Nephron (organoid): ENCODE data around the gene JAML.

Experiments
- H3K27ac Mint-ChIP-seq, 3 experiments: 2 replicates each; pipeline ENCODE4 v1.8.0; 2020; ENCODE audit warnings: mixed read lengths in 3 of 3, mild to moderate bottlenecking in 2 of 3, moderate library complexity in 1 of 3
- H3K27me3 Mint-ChIP-seq: 2 replicates; pipeline ENCODE4 v1.8.0; 2021; ENCODE audit warnings: low read depth, mild to moderate bottlenecking, moderate library complexity, mixed read lengths
- H3K36me3 Mint-ChIP-seq: 2 replicates; pipeline ENCODE4 v1.8.0; 2020; ENCODE audit warnings: low read depth, mixed read lengths
- H3K4me1 Mint-ChIP-seq: 2 replicates; pipeline ENCODE4 v1.8.0; 2020; ENCODE audit warnings: mixed read lengths
- H3K4me3 Mint-ChIP-seq, 3 experiments: 2 replicates each; pipeline ENCODE4 v1.8.0; 2020; ENCODE audit warnings: mild to moderate bottlenecking in 3 of 3, mixed read lengths in 3 of 3, moderate library complexity in 2 of 3
- H3K9me3 Mint-ChIP-seq: 2 replicates; pipeline ENCODE4 v1.8.0; 2020; ENCODE audit warnings: mixed read lengths
- CTCF ChIP-seq, 3 experiments: fragments of 200-600 bp; sonication (generic); IDR thresholded peaks; one replicate each; pipeline ENCODE4 v1.5.0; 2021; ENCODE audit warnings: antibody characterized with exemption in 3 of 3; ENCODE audit not compliant: unreplicated experiment in 3 of 3

JAML gene

GRCh38 chr11:118219732-118220131 lies 5.1 kb downstream of the JAML start:
- Mint-ChIP-seq H3K27me3 (peaks cover 69% of the 10 kb centered on the region), H3K9me3 (no peaks in the 10 kb centered on the region), H3K36me3 (no peaks in the 10 kb centered on the region), H3K4me3 (no peak overlapping the region), H3K27ac (no peak overlapping the region), H3K4me1 (no peaks in the 10 kb centered on the region)
- TF ChIP-seq CTCF (IDR thresholded peaks at IDR 0.05; ENCODE audit: unreplicated experiment in 3 of 3): no peak

GRCh38 chr11:118219244-118219643 lies 5.6 kb downstream of the JAML start:
- Mint-ChIP-seq H3K27ac (no peak overlapping the region), H3K27me3 (peaks cover 71% of the 10 kb centered on the region), H3K36me3 (no peaks in the 10 kb centered on the region), H3K9me3 (no peaks in the 10 kb centered on the region), H3K4me1 (no peaks in the 10 kb centered on the region), H3K4me3 (no peak overlapping the region)
- no peak for TF ChIP-seq CTCF (IDR thresholded peaks at IDR 0.05; ENCODE audit: unreplicated experiment in 3 of 3)

GRCh38 chr11:118217575-118217974 lies 7.2 kb downstream of the JAML start:
- H3K27me3 Mint-ChIP-seq: peaks cover 74% of the 10 kb centered on the region
- H3K27ac Mint-ChIP-seq: no peak overlapping the region
- no peak overlapping the region for H3K4me3 Mint-ChIP-seq
- no peaks in the 10 kb centered on the region for H3K9me3 Mint-ChIP-seq
- H3K36me3 Mint-ChIP-seq: no peaks in the 10 kb centered on the region
- no peaks in the 10 kb centered on the region for H3K4me1 Mint-ChIP-seq
- no peak for TF ChIP-seq CTCF (IDR thresholded peaks at IDR 0.05; ENCODE audit: unreplicated experiment in 3 of 3)

- TF ChIP-seq CTCF (IDR thresholded peaks at IDR 0.05; ENCODE audit: unreplicated experiment in 3 of 3): no peak
- no peaks in the 10 kb centered on the region for H3K9me3 Mint-ChIP-seq
- no peaks in the 10 kb centered on the region for H3K36me3 Mint-ChIP-seq
- no peak overlapping the region for H3K27ac Mint-ChIP-seq
- no peak overlapping the region for H3K4me3 Mint-ChIP-seq
- H3K27me3 Mint-ChIP-seq: peaks cover 74% of the 10 kb centered on the region
- H3K4me1 Mint-ChIP-seq: no peaks in the 10 kb centered on the region
These were observed 8.0 kb downstream of the JAML start for GRCh38 chr11:118216621-118217481.

GRCh38 chr11:118215765-118216164 lies 9.0 kb downstream of the JAML start:
- Mint-ChIP-seq H3K9me3 (no peaks in the 10 kb centered on the region), H3K4me3 (no peak overlapping the region), H3K27ac (no peak overlapping the region), H3K27me3 (peaks cover 74% of the 10 kb centered on the region), H3K36me3 (no peaks in the 10 kb centered on the region), H3K4me1 (peaks cover 4% of the 10 kb centered on the region)
- TF ChIP-seq CTCF (IDR thresholded peaks at IDR 0.05; ENCODE audit: unreplicated experiment in 3 of 3): no peak

- no peaks in the 10 kb centered on the region for H3K36me3 Mint-ChIP-seq
- H3K27me3 Mint-ChIP-seq: peaks cover 76% of the 10 kb centered on the region
- no peak overlapping the region for H3K27ac Mint-ChIP-seq
- TF ChIP-seq CTCF (IDR thresholded peaks at IDR 0.05; ENCODE audit: unreplicated experiment in 3 of 3): no peak
- no peaks in the 10 kb centered on the region for H3K9me3 Mint-ChIP-seq
- peaks cover 5% of the 10 kb centered on the region for H3K4me1 Mint-ChIP-seq
- H3K4me3 Mint-ChIP-seq: no peak overlapping the region
These were observed 9.5 kb downstream of the JAML start for GRCh38 chr11:118215262-118215661.
